Measurements from ENCODE around the gene KLK1. TPM values are rescaled to one million over a fixed set of nuclear protein-coding genes. Genes with fewer than 3 reads are reported as not detected.

KLK1 gene
- total and polyA plus RNA-seq, 10 of the 15 experiments (the other 5 are each of a cell fraction or from before 2014, with no cell fraction given) = 3.4 to 27.5 (median 20.2) TPM

GRCh38 chr19:50808856-50809255 is 14.7 kb downstream of the KLK1 start:
- peaks cover 6% of the 10 kb centered on the region for H3K79me2 ChIP-seq (ENCODE audit: control insufficient read depth, insufficient read depth, low read length)
- no peaks in the 10 kb centered on the region for H3K36me3 ChIP-seq (ENCODE audit: control insufficient read depth in 2 of 2, insufficient read depth in 2 of 2, low read length in 1 of 2)
- no peaks in the 10 kb centered on the region; the same call in 2 of the 3 replicates for H3K9me3 ChIP-seq (replicated peaks; ENCODE audit: control insufficient read depth, insufficient read depth, low read length)
- BruUV-seq (replicated peaks) = no TSS peak
- no peak for FAIRE-seq
- POLR2A ChIA-PET = interaction anchor here (0.6 kb wide), 1 partner anchor 410 kb away, joined by 3 read pairs; no protein-coding TSS in a partner anchor
- intact Hi-C loops (cut with micrococcal nuclease; ENCODE audit: unreplicated experiment) = no loop called here
- in situ Hi-C loops (cut with MboI) = no loop called here
- H4K20me1 ChIP-seq (ENCODE audit: control insufficient read depth, insufficient read depth) = no peaks in the 10 kb centered on the region
- H3K4me1 ChIP-seq (ENCODE audit: control insufficient read depth, insufficient read depth, low read length) = no peaks in the 10 kb centered on the region
- TF ChIP-seq NFYA (IDR thresholded peaks at IDR 0.05; ENCODE audit: borderline replicate concordance, low read depth, low read length) = no peak
- no peak for TF ChIP-seq HDGF (IDR thresholded peaks at IDR 0.05)
- TF ChIP-seq MTA3 (IDR thresholded peaks at IDR 0.05; ENCODE audit: borderline replicate concordance, low read length) = no peak
- no peak for TF ChIP-seq SRF (IDR thresholded peaks at IDR 0.05; ENCODE audit: low read depth in 2 of 2, low read length in 2 of 2)
- TF ChIP-seq SMC3 (IDR thresholded peaks at IDR 0.05; ENCODE audit: borderline replicate concordance, low read length) = no peak
- H3K4me2 ChIP-seq (ENCODE audit: control insufficient read depth, insufficient read depth) = no peak overlapping the region
- WGBS (ENCODE audit: insufficient coverage, insufficient replicate concordance, low lambda C conversion rate, missing lambda C conversion rate) = 23% methylated on average over 1 of the region's 1 CpG
- no peak overlapping the region for H3K9ac ChIP-seq (ENCODE audit: control insufficient read depth, insufficient read depth, low read length)
- SMC1A ChIA-PET (ENCODE audit: uncharacterized antibody, unreplicated experiment) = no interaction called here
- CTCF ChIA-PET = interaction anchor here (0.7 kb wide), 1 partner anchor 465 kb away, joined by 3 read pairs; no protein-coding TSS in a partner anchor
- H2AFZ ChIP-seq (ENCODE audit: control insufficient read depth, low read depth, low read length) = no peak overlapping the region
- no peak overlapping the region for H3K27ac ChIP-seq (ENCODE audit: control insufficient read depth, insufficient read depth)
- no peaks in the 10 kb centered on the region for H3K27me3 ChIP-seq (replicated peaks in 1 of 2; ENCODE audit: control insufficient read depth in 2 of 2, insufficient read depth in 2 of 2, low read length in 1 of 2)
- no peak overlapping the region for H3K4me3 ChIP-seq
- ATAC-seq = no peak
- no peak for DNase-seq (ENCODE audit: low read depth, low spot score)
- RAD21 ChIA-PET (ENCODE audit: unreplicated experiment) = no interaction called here
